ENCODE measurements around the gene BTBD6. TPM values are rescaled to one million over a fixed set of nuclear protein-coding genes. Genes with fewer than 3 reads are reported as not detected.

The BTBD6 gene
- total RNA-seq, 4 donors from 2014 or later = 56.1 to 72.5 (median 69.4) TPM

DNA sequence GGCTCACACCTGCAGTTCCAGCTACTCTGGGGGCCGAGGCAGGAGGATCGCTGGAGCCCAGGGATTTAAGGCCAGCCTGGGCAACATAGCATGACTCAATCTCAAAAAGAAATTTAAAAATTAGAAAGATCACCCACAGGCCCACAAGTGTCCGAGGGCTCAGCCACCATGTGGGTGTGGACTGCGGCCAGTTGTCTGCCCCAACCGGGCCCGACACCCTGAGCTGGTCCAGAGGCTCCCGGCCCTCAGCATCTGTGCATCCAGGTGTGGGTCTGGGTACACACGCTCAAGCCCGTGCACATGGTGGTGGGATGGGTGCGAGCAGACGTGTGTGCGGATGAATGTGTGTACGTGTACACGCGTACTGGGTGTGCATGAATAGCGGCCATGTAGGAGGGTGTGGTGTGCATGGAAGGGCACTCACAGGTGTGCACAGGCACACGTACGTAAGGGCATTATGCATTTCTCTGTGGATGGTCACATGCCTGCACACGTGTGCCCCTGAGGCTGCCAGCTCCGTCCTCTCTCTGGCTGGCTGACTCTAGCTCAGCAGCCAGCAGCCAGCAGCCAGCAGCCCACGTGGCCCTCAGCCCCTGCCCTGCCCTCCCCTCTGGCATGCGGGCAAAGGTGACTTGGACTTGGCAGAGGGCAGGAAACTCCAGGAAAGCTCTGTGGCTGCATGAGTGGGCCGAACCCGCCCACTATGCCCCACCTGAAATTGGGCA is 44.0 kb upstream of the BTBD6 start:
- peak in 1 of 2 donors; percentile 43 for TF ChIP-seq POLR2AphosphoS5 (IDR thresholded peaks at IDR 0.05)
- TF ChIP-seq, protein P1, sequence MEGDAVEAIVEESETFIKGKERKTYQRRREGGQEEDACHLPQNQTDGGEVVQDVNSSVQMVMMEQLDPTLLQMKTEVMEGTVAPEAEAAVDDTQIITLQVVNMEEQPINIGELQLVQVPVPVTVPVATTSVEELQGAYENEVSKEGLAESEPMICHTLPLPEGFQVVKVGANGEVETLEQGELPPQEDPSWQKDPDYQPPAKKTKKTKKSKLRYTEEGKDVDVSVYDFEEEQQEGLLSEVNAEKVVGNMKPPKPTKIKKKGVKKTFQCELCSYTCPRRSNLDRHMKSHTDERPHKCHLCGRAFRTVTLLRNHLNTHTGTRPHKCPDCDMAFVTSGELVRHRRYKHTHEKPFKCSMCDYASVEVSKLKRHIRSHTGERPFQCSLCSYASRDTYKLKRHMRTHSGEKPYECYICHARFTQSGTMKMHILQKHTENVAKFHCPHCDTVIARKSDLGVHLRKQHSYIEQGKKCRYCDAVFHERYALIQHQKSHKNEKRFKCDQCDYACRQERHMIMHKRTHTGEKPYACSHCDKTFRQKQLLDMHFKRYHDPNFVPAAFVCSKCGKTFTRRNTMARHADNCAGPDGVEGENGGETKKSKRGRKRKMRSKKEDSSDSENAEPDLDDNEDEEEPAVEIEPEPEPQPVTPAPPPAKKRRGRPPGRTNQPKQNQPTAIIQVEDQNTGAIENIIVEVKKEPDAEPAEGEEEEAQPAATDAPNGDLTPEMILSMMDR (IDR thresholded peaks at IDR 0.05) = no peak
- WGBS = 66% methylated on average over 21 of the region's 24 CpGs
- no peaks in the 10 kb centered on the region for H3K9me3 ChIP-seq
- H3K36me3 ChIP-seq = peaks cover 2 to 9% (median 5%) of the 10 kb centered on the region in 4 donors
- peaks cover 58 to 71% (median 63%) of the 10 kb centered on the region in 4 donors for H3K4me1 ChIP-seq
- intact Hi-C loops (cut with DNase I) = loop anchor here (5.0 kb wide), 1 partner anchor 78 kb away; no protein-coding TSS in a partner anchor
- no peak overlapping the region for H3K4me3 ChIP-seq
- H3K27me3 ChIP-seq = peaks cover 0 to 33% (median 13%) of the 10 kb centered on the region in 4 donors
- DNase-seq (ENCODE audit: extremely low spot score) = no peak
- H3K27ac ChIP-seq (replicated peaks in 1 of 4) = no peak overlapping the region

DNA sequence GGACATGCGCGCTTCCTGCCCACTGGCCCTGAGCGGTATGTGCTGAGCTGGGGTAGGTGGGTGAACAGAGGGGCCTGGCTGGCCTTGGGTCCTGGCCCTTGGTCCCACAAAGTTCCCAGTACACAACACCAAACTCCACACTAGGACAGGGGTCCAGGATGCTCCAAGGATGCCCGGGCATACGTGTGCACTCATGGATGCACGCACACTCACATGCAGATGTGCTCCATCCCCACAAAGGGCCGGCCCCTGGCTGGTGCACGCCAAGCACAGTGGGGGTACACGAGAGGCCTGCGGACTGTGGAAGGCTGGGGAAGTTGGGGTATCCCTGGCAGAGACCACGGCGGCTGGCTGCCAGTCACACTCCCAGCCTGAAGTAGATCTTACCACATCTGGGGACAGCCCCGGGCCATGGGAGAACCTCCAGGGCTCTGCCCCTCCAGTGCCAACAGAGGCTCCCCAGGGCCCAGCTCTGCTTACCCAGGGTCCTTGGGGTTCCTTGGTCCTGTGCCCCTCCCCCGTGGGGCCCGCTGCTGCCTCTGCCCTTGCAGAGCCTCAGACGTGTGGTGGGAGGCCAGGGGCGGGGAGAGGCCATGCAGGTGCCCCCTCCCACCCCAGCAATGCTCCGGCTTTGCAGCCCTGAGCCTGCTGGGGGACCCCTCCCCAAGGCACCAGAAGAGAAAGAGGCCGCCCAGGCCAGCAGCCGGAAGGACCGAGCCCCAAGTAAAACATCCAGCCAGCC is 43.2 kb upstream of the BTBD6 start:
- Histone ChIP-seq H3K27me3 (peaks cover 0 to 26% (median 13%) of the 10 kb centered on the region in 4 donors), H3K4me3 (no peak overlapping the region), H3K9me3 (no peaks in the 10 kb centered on the region), H3K36me3 (peaks cover 9 to 17% (median 13%) of the 10 kb centered on the region in 4 donors), H3K27ac (replicated peaks in 1 of 4) (peak overlapping the region in 1 of 4 donors; percentile 44), H3K4me1 (peaks cover 55 to 64% (median 61%) of the 10 kb centered on the region in 4 donors)
- TF ChIP-seq EP300 (IDR thresholded peaks at IDR 0.05) (no peak), POLR2AphosphoS5 (IDR thresholded peaks at IDR 0.05) (no peak), POLR2A (IDR thresholded peaks at IDR 0.05; ENCODE audit: low read depth) (no peak)
- TF ChIP-seq, protein P1 (IDR thresholded peaks at IDR 0.05) = no peak
- intact Hi-C loops (cut with DNase I) = loop anchor here (5.0 kb wide), 1 partner anchor 77 kb away; no protein-coding TSS in a partner anchor
- WGBS = 47% methylated on average over 3 of the region's 21 CpGs
- DNase-seq (ENCODE audit: extremely low spot score) = no peak

DNA sequence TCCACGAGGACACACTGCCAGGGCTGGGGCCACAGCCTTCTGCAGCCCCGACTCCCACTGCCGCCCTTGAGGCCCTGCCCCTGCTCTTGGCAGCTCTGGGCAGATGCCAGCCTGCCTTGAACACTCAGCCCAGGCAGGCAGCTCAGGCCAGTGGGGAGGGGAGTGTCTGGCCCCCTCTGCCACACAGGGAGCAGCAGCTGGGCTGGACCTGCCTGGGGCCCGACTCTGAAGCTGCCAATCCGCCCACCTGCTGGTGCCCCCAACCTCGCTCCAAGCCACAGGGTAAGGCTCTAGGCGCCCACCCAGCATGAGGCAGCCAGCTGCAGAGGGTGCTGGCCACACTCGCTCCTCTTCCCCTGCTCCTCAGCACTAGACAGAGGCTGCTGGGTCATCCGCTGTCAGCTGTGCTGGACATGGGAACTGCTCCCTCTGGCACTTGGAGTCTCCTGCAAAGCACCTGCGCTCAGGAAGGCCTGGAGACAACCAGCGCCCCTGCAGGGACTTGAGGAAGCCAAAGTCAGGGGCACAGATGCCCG is 42.6 kb upstream of the BTBD6 start:
- Histone ChIP-seq H3K27ac (replicated peaks in 1 of 4) (peak overlapping the region in 1 of 4 donors; percentile 44), H3K4me3 (no peak overlapping the region), H3K4me1 (peaks cover 55 to 63% (median 59%) of the 10 kb centered on the region in 4 donors), H3K9me3 (no peaks in the 10 kb centered on the region), H3K27me3 (peaks cover 0 to 20% (median 9%) of the 10 kb centered on the region in 4 donors), H3K36me3 (peaks cover 16 to 23% (median 19%) of the 10 kb centered on the region in 4 donors)
- 70% methylated on average over 2 of the region's 12 CpGs for WGBS
- TF ChIP-seq EP300 (IDR thresholded peaks at IDR 0.05) = no peak
- TF ChIP-seq, protein P1 (IDR thresholded peaks at IDR 0.05) = no peak
- TF ChIP-seq POLR2A (IDR thresholded peaks at IDR 0.05; ENCODE audit: low read depth) = no peak
- TF ChIP-seq POLR2AphosphoS5 (IDR thresholded peaks at IDR 0.05) = no peak
- no peak for DNase-seq (ENCODE audit: extremely low spot score)
- intact Hi-C loops (cut with DNase I) = no loop called here

DNA sequence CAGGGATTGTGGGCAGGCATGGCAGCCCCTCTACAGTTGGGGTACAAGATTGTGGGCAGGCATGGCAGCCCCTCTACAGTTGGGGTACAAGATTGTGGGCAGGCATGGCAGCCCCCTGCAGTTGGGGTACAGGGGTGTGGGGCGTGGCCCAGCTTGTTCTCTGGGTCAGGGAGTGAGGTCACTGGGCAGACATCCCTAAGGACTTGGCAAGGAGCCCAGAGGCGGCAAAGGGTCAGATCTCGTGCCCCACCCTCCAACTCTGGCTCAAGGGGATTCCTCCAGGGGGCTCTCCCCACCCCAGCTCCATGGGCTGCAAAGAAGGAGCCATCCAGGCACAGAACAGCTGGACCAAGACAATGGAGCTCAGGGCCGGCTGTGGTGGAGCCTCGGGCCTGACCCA is 41.5 kb upstream of the BTBD6 start:
- Histone ChIP-seq H3K36me3 (peaks cover 25 to 34% (median 30%) of the 10 kb centered on the region in 4 donors), H3K27me3 (peaks cover 0 to 8% (median 0%) of the 10 kb centered on the region in 4 donors), H3K27ac (replicated peaks in 1 of 4) (no peak overlapping the region), H3K4me3 (no peak overlapping the region), H3K9me3 (no peaks in the 10 kb centered on the region), H3K4me1 (peaks cover 48 to 55% (median 50%) of the 10 kb centered on the region in 4 donors)
- no CpG with 5 or more reads among the region's 5 CpGs for WGBS
- TF ChIP-seq, protein P1 (IDR thresholded peaks at IDR 0.05) = no peak
- no peak for TF ChIP-seq POLR2A (IDR thresholded peaks at IDR 0.05; ENCODE audit: low read depth)
- TF ChIP-seq EP300 (IDR thresholded peaks at IDR 0.05) = no peak
- TF ChIP-seq POLR2AphosphoS5 (IDR thresholded peaks at IDR 0.05) = no peak
- DNase-seq (ENCODE audit: extremely low spot score) = no peak
- intact Hi-C loops (cut with DNase I) = no loop called here

All from esophagus muscularis mucosa (tissue), 4 donors.